ENCODE results near the gene DDX31. TPM values are rescaled to one million over a fixed set of nuclear protein-coding genes. Genes with fewer than 3 reads are reported as not detected.

Gene DDX31
- total and polyA plus RNA-seq, 9 of the 15 experiments (the other 6 are each of a cell fraction or from before 2014, with no cell fraction given): 11.9 to 24.6 (median 22.2) TPM

GRCh38 chr9:132679946-132680625 is 10.3 kb upstream of the DDX31 start (continued):
- TF ChIP-seq ZNF318 (IDR thresholded peaks at IDR 0.05; ENCODE audit: borderline replicate concordance in 1 of 2, low read depth in 1 of 2) (no peak), NFRKB (IDR thresholded peaks at IDR 0.05; ENCODE audit: low read depth) (no peak), MLX (CRISPR knock-in tag; conservative IDR thresholded peaks at IDR 0.05) (no peak), BRF1 (IDR thresholded peaks at IDR 0.05; ENCODE audit: borderline replicate concordance, extremely low read depth, insufficient read length) (no peak), BCLAF1 (IDR thresholded peaks at IDR 0.05; ENCODE audit: borderline replicate concordance in 1 of 2, control insufficient read depth in 1 of 2, low read depth in 2 of 2, low read length in 1 of 2) (no peak), POU5F1 (IDR thresholded peaks at IDR 0.05; ENCODE audit: borderline replicate concordance, low read depth, low read length, partially characterized antibody) (no peak), MECOM (CRISPR knock-in tag; IDR thresholded peaks at IDR 0.05) (no peak), MAFF (IDR thresholded peaks at IDR 0.05; ENCODE audit: low read length) (no peak), CHCHD3 (CRISPR knock-in tag; IDR thresholded peaks at IDR 0.05) (no peak), E2F4 (CRISPR knock-in tag; IDR thresholded peaks at IDR 0.05; ENCODE audit: low read depth) (no peak), PREB (CRISPR knock-in tag; IDR thresholded peaks at IDR 0.05) (no peak)
